Measurements from ENCODE around the gene MAP4.
"Not testable (repeated sequence)": the region's sequence is repeated elsewhere in the genome, so short reads cannot be mapped to it uniquely, and the experiment has no call there.

MAP4 gene

DNA sequence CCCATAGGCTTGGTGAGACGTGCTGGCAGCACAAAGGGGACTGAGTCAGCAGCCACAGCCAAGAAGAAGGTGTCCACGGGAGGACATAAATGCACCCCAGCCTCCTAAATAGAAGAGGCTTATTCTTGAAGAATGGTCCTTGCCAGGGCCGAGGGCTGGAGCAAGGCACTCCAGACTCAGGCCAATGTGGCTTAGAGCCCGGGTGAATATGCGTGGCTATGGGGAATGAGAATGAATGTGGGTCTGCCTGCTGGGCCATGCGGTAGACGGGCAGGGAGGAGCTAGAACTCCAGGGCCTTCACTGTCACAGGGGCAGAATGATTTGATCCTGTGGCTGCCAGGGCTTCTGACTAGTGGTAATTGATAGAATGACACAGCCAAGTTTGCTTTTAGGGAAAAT lies 179.2 kb downstream of the MAP4 start:
- no peak for DNase-seq (ENCODE audit: low spot score)
- in situ Hi-C loops (cut with MboI; ENCODE audit: low sequenced_read_pairs, unreplicated experiment): loop anchor here (10.0 kb wide), 2 partner anchors 158 to 318 kb away; no protein-coding TSS in a partner anchor
- TF ChIP-seq, protein P1, sequence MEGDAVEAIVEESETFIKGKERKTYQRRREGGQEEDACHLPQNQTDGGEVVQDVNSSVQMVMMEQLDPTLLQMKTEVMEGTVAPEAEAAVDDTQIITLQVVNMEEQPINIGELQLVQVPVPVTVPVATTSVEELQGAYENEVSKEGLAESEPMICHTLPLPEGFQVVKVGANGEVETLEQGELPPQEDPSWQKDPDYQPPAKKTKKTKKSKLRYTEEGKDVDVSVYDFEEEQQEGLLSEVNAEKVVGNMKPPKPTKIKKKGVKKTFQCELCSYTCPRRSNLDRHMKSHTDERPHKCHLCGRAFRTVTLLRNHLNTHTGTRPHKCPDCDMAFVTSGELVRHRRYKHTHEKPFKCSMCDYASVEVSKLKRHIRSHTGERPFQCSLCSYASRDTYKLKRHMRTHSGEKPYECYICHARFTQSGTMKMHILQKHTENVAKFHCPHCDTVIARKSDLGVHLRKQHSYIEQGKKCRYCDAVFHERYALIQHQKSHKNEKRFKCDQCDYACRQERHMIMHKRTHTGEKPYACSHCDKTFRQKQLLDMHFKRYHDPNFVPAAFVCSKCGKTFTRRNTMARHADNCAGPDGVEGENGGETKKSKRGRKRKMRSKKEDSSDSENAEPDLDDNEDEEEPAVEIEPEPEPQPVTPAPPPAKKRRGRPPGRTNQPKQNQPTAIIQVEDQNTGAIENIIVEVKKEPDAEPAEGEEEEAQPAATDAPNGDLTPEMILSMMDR (IDR thresholded peaks at IDR 0.05; ENCODE audit: borderline replicate concordance, control extremely low read depth, extremely low read depth, insufficient read depth, missing control alignments): no peak

DNA sequence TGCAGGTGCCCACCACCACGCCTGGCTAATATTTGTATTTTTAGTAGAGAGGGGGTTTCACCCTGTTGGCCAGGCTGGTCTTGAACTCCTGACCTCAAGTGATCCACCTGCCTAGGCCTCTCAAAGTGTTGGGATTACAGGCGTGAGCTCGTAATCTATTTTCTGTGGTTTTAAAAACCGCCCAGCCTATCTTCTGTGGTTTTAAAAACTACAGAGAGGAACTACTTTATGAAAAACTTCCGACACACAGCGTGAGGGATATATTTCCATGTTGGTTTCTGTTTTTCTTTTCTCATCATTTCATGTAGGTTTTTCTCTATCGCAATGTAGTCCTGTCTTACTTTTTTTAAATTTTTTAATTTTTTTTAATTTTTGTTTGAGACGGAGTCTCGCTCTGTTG lies 186.7 kb downstream of the MAP4 start:
- DNase-seq (ENCODE audit: low spot score); in situ Hi-C loops (cut with MboI; ENCODE audit: low sequenced_read_pairs, unreplicated experiment): not testable (repeated sequence)

DNA sequence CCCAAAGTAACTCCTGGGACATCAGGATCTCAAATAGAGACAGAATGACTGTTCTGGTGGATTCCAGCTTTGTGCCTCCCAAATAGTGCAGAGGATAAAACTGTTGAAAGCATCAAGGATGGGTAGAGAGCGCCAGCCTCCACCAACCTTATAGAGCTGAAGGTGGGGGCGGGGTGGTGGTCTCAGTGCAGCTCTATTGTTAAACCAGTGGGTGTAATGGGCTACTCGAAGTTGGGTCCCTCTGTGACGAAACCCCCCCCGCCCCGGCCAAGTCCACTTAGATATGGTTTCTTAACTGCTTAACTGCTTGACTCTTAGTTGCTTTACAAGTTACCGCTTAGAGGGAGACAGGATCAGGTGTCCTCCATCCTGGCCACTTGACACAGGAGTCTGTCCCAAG lies 190.6 kb downstream of the MAP4 start:
- no peak for DNase-seq (ENCODE audit: low spot score)
- TF ChIP-seq, protein P1 (IDR thresholded peaks at IDR 0.05; ENCODE audit: borderline replicate concordance, control extremely low read depth, extremely low read depth, insufficient read depth, missing control alignments): no peak
- in situ Hi-C loops (cut with MboI; ENCODE audit: low sequenced_read_pairs, unreplicated experiment): no loop called here

DNA sequence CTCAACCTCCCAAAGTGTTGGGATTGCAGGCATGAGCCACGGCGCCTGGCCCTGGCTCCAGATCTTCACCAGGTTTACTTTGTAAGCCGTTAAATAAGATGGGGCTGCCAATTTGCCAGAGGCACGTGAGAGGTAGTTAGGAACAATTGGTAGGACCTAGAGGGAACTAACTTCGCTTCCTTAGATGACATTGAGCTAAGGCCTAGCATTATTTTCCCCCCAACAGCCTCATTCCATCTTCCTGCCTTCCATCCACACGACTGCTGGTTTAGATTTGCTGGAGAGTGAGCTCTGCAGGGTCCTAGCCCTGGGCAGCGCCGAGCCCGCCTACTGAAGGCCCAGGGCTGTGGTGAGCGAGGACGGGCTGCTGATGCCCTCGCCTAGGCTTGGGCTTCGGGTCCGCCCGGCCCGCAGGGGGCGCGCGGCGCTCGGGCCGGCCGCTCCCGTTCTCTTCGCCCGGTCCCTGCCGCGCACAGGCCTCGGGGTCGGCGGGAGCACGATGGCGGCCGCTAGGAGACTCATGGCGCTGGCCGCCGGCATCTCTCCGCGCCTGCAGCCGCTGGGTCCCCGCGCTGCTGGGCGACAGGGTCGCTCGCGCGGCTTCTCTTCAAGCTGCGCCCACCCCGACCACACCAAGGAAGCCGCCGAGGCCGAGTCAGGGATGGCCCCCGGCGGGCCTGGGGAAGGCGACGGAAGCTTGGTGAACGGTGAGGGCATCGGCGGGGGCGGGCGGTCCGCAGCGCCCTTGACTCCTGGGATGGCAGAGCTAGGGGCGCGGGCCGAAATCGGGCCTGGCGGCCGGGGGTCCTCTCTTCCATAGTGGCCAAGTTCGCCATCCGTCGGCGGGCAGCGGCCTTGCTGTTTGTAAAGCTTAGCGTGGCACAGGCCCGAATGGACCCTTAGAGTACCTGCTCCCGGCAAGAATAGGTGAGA lies 191.4 kb downstream of the MAP4 start:
- in situ Hi-C loops (cut with MboI; ENCODE audit: low sequenced_read_pairs, unreplicated experiment): no loop called here
- TF ChIP-seq, protein P1 (IDR thresholded peaks at IDR 0.05; ENCODE audit: borderline replicate concordance, control extremely low read depth, extremely low read depth, insufficient read depth, missing control alignments): peak; percentile 96
- peak; percentile 97 for DNase-seq (ENCODE audit: low spot score)

DNA sequence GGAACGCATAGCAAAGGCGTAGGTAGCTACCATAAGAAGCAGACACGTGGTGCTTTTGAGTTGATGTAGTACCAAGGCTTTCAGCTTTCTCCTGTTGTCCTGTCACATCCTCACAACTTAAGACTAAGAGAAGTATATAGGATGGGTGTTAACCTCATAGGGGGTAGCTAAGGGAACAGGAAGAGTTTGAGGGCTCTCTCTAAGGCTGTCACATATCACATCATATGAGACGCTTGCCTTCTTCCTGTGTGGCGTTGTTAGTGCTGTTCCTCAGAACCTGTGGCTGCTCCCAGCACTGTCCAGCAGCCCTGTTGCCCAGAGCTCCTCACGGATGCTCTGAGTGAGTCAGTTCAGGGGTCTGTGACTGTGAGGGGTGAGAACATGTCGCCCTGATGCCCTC lies 198.6 kb downstream of the MAP4 start:
- peak; percentile 5 for DNase-seq (ENCODE audit: low spot score)
- in situ Hi-C loops (cut with MboI; ENCODE audit: low sequenced_read_pairs, unreplicated experiment): no loop called here
- TF ChIP-seq, protein P1 (IDR thresholded peaks at IDR 0.05; ENCODE audit: borderline replicate concordance, control extremely low read depth, extremely low read depth, insufficient read depth, missing control alignments): no peak

DNA sequence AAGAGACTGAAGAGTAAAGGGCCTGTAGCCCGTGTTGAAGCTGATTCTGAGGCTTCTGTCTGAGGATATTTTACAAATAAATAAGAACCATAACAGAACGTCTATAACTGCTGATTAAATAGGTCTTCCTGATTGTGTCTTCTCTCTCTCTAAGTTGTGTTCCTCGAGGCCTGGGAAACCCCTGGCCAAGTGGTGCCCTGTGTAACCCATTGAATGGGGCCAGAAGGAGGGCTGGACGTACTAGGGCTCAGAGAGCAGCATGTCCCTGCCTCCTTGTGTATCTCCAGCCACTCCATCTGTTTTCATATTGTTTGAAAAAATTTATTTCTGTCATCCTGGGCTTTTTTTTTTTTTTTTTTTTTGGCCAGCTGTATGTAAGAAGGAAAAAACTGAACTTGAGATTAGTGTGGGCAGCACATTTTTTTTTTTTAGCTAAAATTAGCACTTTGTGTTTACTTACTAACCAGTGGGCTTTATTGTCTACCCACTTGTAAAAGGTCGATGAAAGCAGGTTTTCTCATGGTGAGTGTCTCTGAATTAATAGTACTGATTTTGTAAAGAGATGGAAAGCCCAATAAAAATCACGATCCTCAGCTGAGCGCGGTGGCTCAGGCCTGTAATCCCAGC lies 202.6 kb downstream of the MAP4 start:
- in situ Hi-C loops (cut with MboI; ENCODE audit: low sequenced_read_pairs, unreplicated experiment): no loop called here
- peak; percentile 40 for DNase-seq (ENCODE audit: low spot score)
- TF ChIP-seq, protein P1 (IDR thresholded peaks at IDR 0.05; ENCODE audit: borderline replicate concordance, control extremely low read depth, extremely low read depth, insufficient read depth, missing control alignments): no peak

DNA sequence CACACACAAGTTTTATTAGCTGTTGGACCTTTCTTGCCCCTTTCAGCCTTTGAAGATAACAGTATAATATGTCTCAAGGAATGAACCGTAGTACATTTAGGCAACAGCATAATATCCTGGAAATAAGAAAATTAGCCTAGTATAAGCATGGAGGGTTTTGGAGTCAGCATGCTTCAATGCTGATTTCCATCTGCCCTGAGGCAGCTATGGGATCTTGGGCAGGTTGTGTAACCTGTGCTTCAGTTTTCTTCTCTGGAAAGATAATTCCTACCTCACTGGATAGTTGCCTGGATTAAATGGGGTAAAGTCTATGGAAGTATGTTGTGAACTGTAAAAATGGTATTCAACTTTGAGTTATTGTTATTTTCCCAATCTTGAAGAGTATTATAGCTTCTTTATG lies 211.6 kb downstream of the MAP4 start:
- in situ Hi-C loops (cut with MboI; ENCODE audit: low sequenced_read_pairs, unreplicated experiment): no loop called here
- no peak for DNase-seq (ENCODE audit: low spot score)
- TF ChIP-seq, protein P1 (IDR thresholded peaks at IDR 0.05; ENCODE audit: borderline replicate concordance, control extremely low read depth, extremely low read depth, insufficient read depth, missing control alignments): no peak
